Fibroblast of villous mesenchyme (primary cell): ENCODE measurements around the gene PML. TPM values are rescaled to one million over a fixed set of nuclear protein-coding genes. Genes with fewer than 3 reads are reported as not detected.
A peak's percentile ranks its signal among the peaks of the same experiment; 100 is the strongest.
"Not testable (repeated sequence)": the region's sequence is repeated elsewhere in the genome, so short reads cannot be mapped to it uniquely, and the experiment has no call there.

Source experiments
- DNase-seq: peaks from one replicate; pipeline ENCODE4 v3.0.0-alpha.2; 2010; ENCODE audit warnings: low read depth
- H3K4me3 ChIP-seq: 2 replicates; pipeline ENCODE4 v1.5.1; 2011; ENCODE audit warnings: low read depth, mild to moderate bottlenecking, low read length
- CTCF ChIP-seq: IDR thresholded peaks from 2 replicates; pipeline ENCODE4 v1.5.1; 2012; ENCODE audit warnings: low read depth, mild to moderate bottlenecking, low read length; ENCODE audit not compliant: insufficient read depth
- small RNA-seq: library from RNA; depleted of rRNA; stranded (forward); fragments of <200 nt; gene quantifications from one replicate; pipeline ENCODE3, GENCODE V24; 2012
- total RNA-seq: library from RNA; depleted of rRNA; stranded (reverse); fragments of >200 nt; gene quantifications from 2 replicates; pipeline ENCODE4 v1.2.3, GENCODE V29; 2012

PML gene
- total RNA-seq, 1 donor, result 56.1 TPM

GRCh38 chr15:74065684-74066411 is 71.3 kb downstream of the PML start:
- H3K4me3 ChIP-seq, DNase-seq: not testable (repeated sequence)
- peak; percentile 24 for TF ChIP-seq CTCF

- DNase-seq, H3K4me3 ChIP-seq: not testable (repeated sequence)
Observed at GRCh38 chr15:74071645-74072044, 77.1 kb downstream of the PML start.

GRCh38 chr15:74072132-74072531 is 77.6 kb downstream of the PML start:
- not testable (repeated sequence) for DNase-seq

GRCh38 chr15:74072614-74073337 is 78.3 kb downstream of the PML start:
- peak; percentile 24 for TF ChIP-seq CTCF
- H3K4me3 ChIP-seq, result not testable (repeated sequence)

More at GRCh38 chr15:74072132-74072531, 77.6 kb downstream of the PML start:
- not testable (repeated sequence) for H3K4me3 ChIP-seq

GRCh38 chr15:74075781-74076180 is 81.3 kb downstream of the PML start:
- not testable (repeated sequence) for H3K4me3 ChIP-seq, DNase-seq

More at GRCh38 chr15:74072614-74073337, 78.3 kb downstream of the PML start:
- not testable (repeated sequence) for DNase-seq

- not testable (repeated sequence) for DNase-seq, H3K4me3 ChIP-seq
Observed at GRCh38 chr15:74082450-74082849, 87.9 kb downstream of the PML start, which contains the start of gene GOLGA6A. GOLGA6A (minus strand) TSS chr15:74082550; CDS start chr15:74082509, 41 bp downstream.

GRCh38 chr15:74094567-74094966 is 100.1 kb downstream of the PML start:
- DNase-seq, H3K4me3 ChIP-seq: not testable (repeated sequence)

GRCh38 chr15:74095610-74096009 is 101.1 kb downstream of the PML start:
- DNase-seq, H3K4me3 ChIP-seq: not testable (repeated sequence)

- not testable (repeated sequence) for DNase-seq, H3K4me3 ChIP-seq
Observed at GRCh38 chr15:74096753-74097474, 102.4 kb downstream of the PML start.

Small RNAs within 50 kb of the gene (small RNA-seq; reads per million reads assigned to genes)
- gene RN7SL429P, result not detected

Other genes starting within 250 kb of the PML start
- under 0.01 and 0.64 TPM in 2 replicates for gene INSYN1, start 241.4 kb upstream of the PML start, total RNA-seq
- not detected in 2 replicates for gene TBC1D21, start 121.2 kb upstream of the PML start, total RNA-seq
- 73.8 and 99.9 TPM in 2 replicates for gene LOXL1, start 68.3 kb upstream of the PML start, total RNA-seq
- 17.1 and 19.0 TPM in 2 replicates for gene STOML1, start 2.4 kb upstream of the PML start, total RNA-seq
- gene GOLGA6A, start 87.8 kb downstream of the PML start, total RNA-seq, result not detected in 2 replicates
- gene ISLR2, start 135.9 kb downstream of the PML start, total RNA-seq, result 0.32 TPM in 1 of 2 replicates, not detected in the other
- gene ISLR, start 179.0 kb downstream of the PML start, total RNA-seq, result 73.8 and 83.4 TPM in 2 replicates
- 52.7 and 64.4 TPM in 2 replicates for gene STRA6, start 208.1 kb downstream of the PML start, total RNA-seq
- 0.86 and 1.9 TPM in 2 replicates for gene CCDC33, start 241.6 kb downstream of the PML start, total RNA-seq